NAMALWA (cell line): ENCODE results near the gene METTL22.

Source experiments
- DNase-seq: peaks from one replicate; pipeline ENCODE4 v3.0.0-alpha.2; 2015; ENCODE audit warnings: low spot score

Gene METTL22

GRCh38 chr16:8694795-8695728 lies 73.6 kb downstream of the METTL22 start:
- DNase-seq = no peak

GRCh38 chr16:8696880-8697279 lies 75.4 kb downstream of the METTL22 start:
- no peak for DNase-seq

DNA sequence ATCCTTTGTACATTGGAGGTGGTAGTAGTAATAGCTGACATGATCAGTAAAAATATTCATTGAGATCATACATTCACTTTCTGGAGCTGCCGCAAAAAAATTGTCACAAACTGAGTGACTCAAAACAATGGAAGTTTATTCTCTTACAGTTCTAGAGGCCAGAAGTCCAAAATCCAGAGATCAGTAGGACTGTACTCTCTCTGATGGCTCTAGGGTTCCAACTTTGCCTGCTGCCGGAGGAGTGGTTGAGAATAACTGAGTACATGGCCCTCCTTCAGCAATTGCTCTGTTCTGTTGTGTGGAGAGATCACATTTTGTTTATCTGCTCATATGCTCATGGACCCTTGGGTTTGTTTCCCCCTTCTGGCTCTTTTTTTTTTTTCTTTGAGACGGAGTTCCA lies 76.5 kb downstream of the METTL22 start:
- no peak for DNase-seq
